Activated T-cell treated with anti-CD3 and anti-CD28 coated beads, Interleukin-2, amount 50 U/mL, for 1 hour (primary cell): ENCODE data around the gene CADM1.

Experiments
- DNase-seq: peaks from one replicate; pipeline ENCODE4 v3.0.0-alpha.2; 2020

CADM1 gene

GRCh38 chr11:115198321-115198741 lies 305.9 kb downstream of the CADM1 start:
- no peak for DNase-seq

GRCh38 chr11:115197433-115197832 lies 306.8 kb downstream of the CADM1 start:
- no peak for DNase-seq

- DNase-seq, result no peak
These were observed 307.2 kb downstream of the CADM1 start for GRCh38 chr11:115197031-115197430.

GRCh38 chr11:115194802-115195110 lies 309.5 kb downstream of the CADM1 start:
- no peak for DNase-seq

GRCh38 chr11:115193914-115194801 lies 310.1 kb downstream of the CADM1 start:
- no peak for DNase-seq

- DNase-seq, result no peak
These were observed 312.5 kb downstream of the CADM1 start for GRCh38 chr11:115191761-115192160.

- DNase-seq, result no peak
These were observed 314.0 kb downstream of the CADM1 start for GRCh38 chr11:115190196-115190595.

GRCh38 chr11:115188898-115189278 lies 315.3 kb downstream of the CADM1 start:
- no peak for DNase-seq

- no peak for DNase-seq
These were observed 315.9 kb downstream of the CADM1 start for GRCh38 chr11:115188188-115188897.

- no peak for DNase-seq
These were observed 318.3 kb downstream of the CADM1 start for GRCh38 chr11:115185931-115186330.

- no peak for DNase-seq
These were observed 318.7 kb downstream of the CADM1 start for GRCh38 chr11:115185507-115185906.

GRCh38 chr11:115184901-115185300 lies 319.3 kb downstream of the CADM1 start:
- no peak for DNase-seq

GRCh38 chr11:115183830-115184229 lies 320.4 kb downstream of the CADM1 start:
- no peak for DNase-seq

GRCh38 chr11:115183136-115183535 lies 321.1 kb downstream of the CADM1 start:
- no peak for DNase-seq

GRCh38 chr11:115182282-115182955 lies 321.8 kb downstream of the CADM1 start:
- DNase-seq, result no peak

- DNase-seq, result no peak
These were observed 322.7 kb downstream of the CADM1 start for GRCh38 chr11:115181538-115181937.

- no peak for DNase-seq
These were observed 323.9 kb downstream of the CADM1 start for GRCh38 chr11:115180272-115180671.

GRCh38 chr11:115179636-115180035 lies 324.6 kb downstream of the CADM1 start:
- DNase-seq, result no peak

GRCh38 chr11:115178705-115179104 lies 325.5 kb downstream of the CADM1 start:
- DNase-seq, result no peak

- DNase-seq, result no peak
These were observed 331.1 kb downstream of the CADM1 start for GRCh38 chr11:115173136-115173535.

- no peak for DNase-seq
These were observed 333.9 kb downstream of the CADM1 start for GRCh38 chr11:115170133-115170815.

- no peak for DNase-seq
These were observed 335.0 kb downstream of the CADM1 start for GRCh38 chr11:115169251-115169650.

GRCh38 chr11:115168686-115169085 lies 335.5 kb downstream of the CADM1 start:
- no peak for DNase-seq
